GM18520 (cell line): ENCODE measurements around the gene DCAF15.

Source experiments
- ATAC-seq: cut with Tn5 transposase; IDR thresholded peaks from one replicate; pipeline ENCODE4 v1.9.1; 2021; ENCODE audit not compliant: unreplicated experiment

DCAF15 gene

GRCh38 chr19:13930402-13930801 lies 21.9 kb upstream of the DCAF15 start:
- ATAC-seq, result no peak

- no peak for ATAC-seq
Measured at GRCh38 chr19:13931391-13932148, 20.7 kb upstream of the DCAF15 start.

- ATAC-seq, result no peak
Measured at GRCh38 chr19:13932149-13932637, 20.1 kb upstream of the DCAF15 start.

- no peak for ATAC-seq
Measured at GRCh38 chr19:13932911-13933393, 19.4 kb upstream of the DCAF15 start.

- no peak for ATAC-seq
Measured at GRCh38 chr19:13934785-13935109, 17.6 kb upstream of the DCAF15 start.

GRCh38 chr19:13935765-13936510 lies 16.4 kb upstream of the DCAF15 start:
- no peak for ATAC-seq

- no peak for ATAC-seq
Measured at GRCh38 chr19:13937479-13938300, 14.6 kb upstream of the DCAF15 start.

- no peak for ATAC-seq
Measured at GRCh38 chr19:13938301-13939064, 13.8 kb upstream of the DCAF15 start, which contains the start of gene PODNL1. Gene PODNL1 (minus strand): TSS chr19:13938417. CDS start chr19:13938181, 236 bp downstream.

GRCh38 chr19:13942023-13942684 lies 10.2 kb upstream of the DCAF15 start:
- ATAC-seq, result no peak

- ATAC-seq, result no peak
Measured at GRCh38 chr19:13946414-13946813, 5.9 kb upstream of the DCAF15 start.

- no peak for ATAC-seq
Measured at GRCh38 chr19:13951043-13951442, 1.3 kb upstream of the DCAF15 start.

GRCh38 chr19:13951799-13952153 lies 533 bp upstream of the DCAF15 start:
- ATAC-seq, result no peak

GRCh38 chr19:13952931-13953531 lies 722 bp downstream of the DCAF15 start:
- ATAC-seq, result no peak

- ATAC-seq, result no peak
Measured at GRCh38 chr19:13954185-13954584, 1.9 kb downstream of the DCAF15 start.

- no peak for ATAC-seq
Measured at GRCh38 chr19:13955662-13956364, 3.5 kb downstream of the DCAF15 start.

GRCh38 chr19:13956365-13956744 lies 4.0 kb downstream of the DCAF15 start:
- no peak for ATAC-seq

GRCh38 chr19:13957051-13957450 lies 4.7 kb downstream of the DCAF15 start:
- ATAC-seq, result no peak

- ATAC-seq, result no peak
Measured at GRCh38 chr19:13958043-13958442, 5.7 kb downstream of the DCAF15 start.
